Measurements from ENCODE around the gene PRKCH. TPM values are rescaled to one million over a fixed set of nuclear protein-coding genes. Genes with fewer than 3 reads are reported as not detected.

Gene PRKCH
- total RNA-seq, 1 donor from 2014 or later, result 20.2 TPM

DNA sequence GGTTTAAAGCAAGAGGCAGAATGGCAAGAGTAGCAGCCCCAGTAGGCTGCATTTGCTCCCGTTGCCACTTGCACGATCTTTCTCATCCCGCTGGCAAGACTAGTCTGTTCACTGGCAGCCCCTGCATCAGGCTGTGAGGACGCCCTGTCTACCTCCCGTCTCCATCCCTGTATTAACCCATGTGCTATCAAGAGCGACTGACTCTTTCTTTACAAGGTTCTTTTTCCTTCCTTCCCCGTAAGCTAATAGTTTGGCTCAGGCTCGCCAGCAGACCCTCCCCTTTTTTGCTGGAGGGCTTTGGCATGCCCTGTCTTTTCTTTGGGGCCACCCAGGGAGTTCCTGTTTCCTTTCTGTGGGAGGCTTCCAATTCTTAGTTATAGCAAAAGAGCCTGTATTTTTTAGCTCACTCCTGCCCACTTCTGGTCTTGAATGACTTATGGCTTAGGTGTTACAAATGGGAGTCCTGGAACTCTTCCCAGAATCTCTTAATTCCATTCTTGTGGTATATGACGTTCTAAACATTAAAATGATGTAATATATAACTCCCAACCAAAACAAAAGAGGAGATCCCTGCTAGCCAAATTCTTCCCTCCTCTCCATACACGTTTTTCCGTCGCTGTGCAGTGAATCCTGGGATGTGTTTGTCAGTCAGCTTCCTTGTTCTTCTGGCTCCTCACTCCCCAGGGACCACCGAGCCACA, 149.0 kb downstream of the PRKCH start:
- H3K4me3 ChIP-seq, result no peak overlapping the region
- H3K36me3 ChIP-seq, result no peaks in the 10 kb centered on the region
- peak overlapping the region; percentile 7 to 60 for H3K27ac ChIP-seq
- no peak for DNase-seq (ENCODE audit: low spot score in 2 of 2)
- peaks cover 4 to 16% of the 10 kb centered on the region in 2 donors for H3K4me1 ChIP-seq
- no peaks in the 10 kb centered on the region for H3K27me3 ChIP-seq
- intact Hi-C loops (cut with DNase I), result no loop called here
- TF ChIP-seq CTCF (IDR thresholded peaks at IDR 0.05), result peak in 1 of 3 experiments; percentile 3
- no peaks in the 10 kb centered on the region for H3K9me3 ChIP-seq

- H3K4me1 ChIP-seq, result peaks cover 5 to 19% of the 10 kb centered on the region in 2 donors
- H3K9me3 ChIP-seq, result no peaks in the 10 kb centered on the region
- no peak overlapping the region for H3K4me3 ChIP-seq
- no peaks in the 10 kb centered on the region for H3K27me3 ChIP-seq
- peak overlapping the region; percentile 7 to 60 for H3K27ac ChIP-seq
- no peak for DNase-seq (ENCODE audit: low spot score in 2 of 2)
- intact Hi-C loops (cut with DNase I), result no loop called here
- H3K36me3 ChIP-seq, result no peaks in the 10 kb centered on the region
- TF ChIP-seq CTCF (IDR thresholded peaks at IDR 0.05), result no peak
These were observed 149.5 kb downstream of the PRKCH start for GRCh38 chr14:61470961-61471293.

- Histone ChIP-seq H3K27me3 (no peaks in the 10 kb centered on the region), H3K36me3 (no peaks in the 10 kb centered on the region), H3K4me3 (peak overlapping the region; percentile 34 to 64), H3K4me1 (peaks cover 10 to 24% of the 10 kb centered on the region in 2 donors), H3K9me3 (no peaks in the 10 kb centered on the region), H3K27ac (peak overlapping the region; percentile 7 to 60)
- DNase-seq (ENCODE audit: low spot score in 2 of 2), result no peak
- TF ChIP-seq CTCF (IDR thresholded peaks at IDR 0.05), result no peak
- intact Hi-C loops (cut with DNase I), result loop anchor here (1.0 kb wide), 1 partner anchor 224 kb away; the partner anchor contains the start of gene HIF1A
These were observed 150.1 kb downstream of the PRKCH start for GRCh38 chr14:61471297-61472005.

DNA sequence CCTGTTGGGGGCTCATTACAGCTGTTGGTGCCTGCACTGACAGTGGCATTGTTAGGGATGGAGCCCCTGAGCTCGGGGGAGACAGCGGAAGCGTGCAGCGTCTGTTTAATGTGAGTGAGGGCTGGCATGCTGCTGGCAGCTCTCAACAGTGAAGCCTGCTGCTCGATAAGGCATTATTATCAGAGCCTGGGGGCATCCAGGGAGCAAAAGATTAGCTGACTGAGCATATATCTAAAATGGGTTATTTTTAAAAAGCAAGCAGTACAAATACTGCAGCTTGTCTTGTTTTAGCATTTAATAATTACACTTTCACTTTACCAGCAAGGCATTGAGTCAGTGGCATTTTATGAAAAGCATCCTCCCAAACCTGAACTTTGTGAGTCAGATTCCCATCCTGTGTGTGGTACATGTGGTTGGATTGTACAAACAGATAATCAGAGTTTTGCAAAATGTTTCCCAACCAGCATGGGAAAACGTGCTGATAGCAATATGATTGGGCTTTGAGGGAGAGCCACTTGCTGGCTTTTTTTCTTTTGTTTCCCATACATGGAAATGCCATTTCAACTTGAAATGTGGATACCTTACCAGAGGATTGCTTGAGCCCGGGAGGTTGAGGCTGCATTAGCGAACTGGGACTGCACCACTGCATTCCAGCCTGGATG, 150.8 kb downstream of the PRKCH start:
- Histone ChIP-seq H3K36me3 (no peaks in the 10 kb centered on the region), H3K9me3 (no peaks in the 10 kb centered on the region), H3K27ac (peak overlapping the region; percentile 7 to 60), H3K27me3 (no peaks in the 10 kb centered on the region), H3K4me1 (peaks cover 12 to 27% of the 10 kb centered on the region in 2 donors), H3K4me3 (peak overlapping the region; percentile 34 to 64)
- DNase-seq (ENCODE audit: low spot score in 2 of 2), result no peak
- intact Hi-C loops (cut with DNase I), result loop anchor here (1.0 kb wide), 1 partner anchor 223 kb away; the partner anchor contains the start of gene HIF1A
- TF ChIP-seq CTCF (IDR thresholded peaks at IDR 0.05), result no peak

- no peaks in the 10 kb centered on the region for H3K27me3 ChIP-seq
- H3K9me3 ChIP-seq, result no peaks in the 10 kb centered on the region
- no peak for TF ChIP-seq CTCF (IDR thresholded peaks at IDR 0.05)
- peaks cover 20 to 33% of the 10 kb centered on the region in 2 donors for H3K4me1 ChIP-seq
- no peaks in the 10 kb centered on the region for H3K36me3 ChIP-seq
- intact Hi-C loops (cut with DNase I), result loop anchor here (1.0 kb wide), 1 partner anchor 222 kb away; the partner anchor contains the start of gene HIF1A
- H3K27ac ChIP-seq, result peak overlapping the region in 1 of 2 donors; percentile 22
- no peak for DNase-seq (ENCODE audit: low spot score in 2 of 2)
- peak overlapping the region in 1 of 2 donors; percentile 64 for H3K4me3 ChIP-seq
These were observed 151.5 kb downstream of the PRKCH start for GRCh38 chr14:61472801-61473376.

All from ascending aorta (tissue), 2 donors.